Effector CD8-positive, alpha-beta T cell (primary cell): ENCODE measurements around the gene GATM.
"Not testable (repeated sequence)": the region's sequence is repeated elsewhere in the genome, so short reads cannot be mapped to it uniquely, and the experiment has no call there.

Experiments
- DNase-seq: peaks from one replicate; lab custom pipeline; 2025; lab: John Stamatoyannopoulos, UW

GATM gene

GRCh38 chr15:45351227-45351626 is 27.1 kb downstream of the GATM start:
- DNase-seq = no peak

- no peak for DNase-seq
Observed at GRCh38 chr15:45349623-45350022, 28.7 kb downstream of the GATM start.

GRCh38 chr15:45347989-45348388 is 30.4 kb downstream of the GATM start:
- DNase-seq = no peak

GRCh38 chr15:45347033-45347432 is 31.3 kb downstream of the GATM start:
- no peak for DNase-seq

GRCh38 chr15:45346381-45346780 is 32.0 kb downstream of the GATM start:
- DNase-seq = no peak

GRCh38 chr15:45343258-45343860 is 35.0 kb downstream of the GATM start:
- DNase-seq = no peak

- no peak for DNase-seq
Observed at GRCh38 chr15:45341790-45342189, 36.6 kb downstream of the GATM start.

GRCh38 chr15:45340429-45340828 is 37.9 kb downstream of the GATM start:
- DNase-seq = no peak

- DNase-seq = no peak
Observed at GRCh38 chr15:45338417-45338816, 39.9 kb downstream of the GATM start.

GRCh38 chr15:45337224-45337623 is 41.1 kb downstream of the GATM start:
- DNase-seq = no peak

GRCh38 chr15:45333550-45333949 is 44.8 kb downstream of the GATM start:
- no peak for DNase-seq

GRCh38 chr15:45332694-45333093 is 45.6 kb downstream of the GATM start:
- no peak for DNase-seq

- no peak for DNase-seq
Observed at GRCh38 chr15:45331972-45332371, 46.4 kb downstream of the GATM start.

- DNase-seq = no peak
Observed at GRCh38 chr15:45328663-45329062, 49.7 kb downstream of the GATM start.

GRCh38 chr15:45326741-45327140 is 51.6 kb downstream of the GATM start:
- DNase-seq = no peak

- no peak for DNase-seq
Observed at GRCh38 chr15:45326280-45326679, 52.1 kb downstream of the GATM start.

GRCh38 chr15:45320581-45321205 is 57.7 kb downstream of the GATM start:
- DNase-seq = no peak

GRCh38 chr15:45319472-45320214 is 58.7 kb downstream of the GATM start:
- no peak for DNase-seq

GRCh38 chr15:45314960-45315359 is 63.4 kb downstream of the GATM start:
- DNase-seq = no peak

- DNase-seq = not testable (repeated sequence)
Observed at GRCh38 chr15:45314117-45314516, 64.2 kb downstream of the GATM start.
